ENCODE results near the gene TNFRSF1B. TPM values are rescaled to one million over a fixed set of nuclear protein-coding genes. Genes with fewer than 3 reads are reported as not detected.

TNFRSF1B gene
- 1.3 and 2.9 TPM in 2 replicates for total RNA-seq (2022)
- Bru-seq, nascent RNA, result percentile 27 among the genes with signal in this experiment
- BruChase-seq, experiment 1, labeled RNA remaining after a 6-hour chase, result percentile 17 among the genes with signal in this experiment
- percentile 17 among the genes with signal in this experiment for BruChase-seq, experiment 2, labeled RNA remaining after a 2-hour chase
- long read RNA-seq, partial matches to known transcripts, result 1 of 8 reads
- long read RNA-seq, other reads (novel, unspliced or antisense), result 3 of 8 reads

DNA sequence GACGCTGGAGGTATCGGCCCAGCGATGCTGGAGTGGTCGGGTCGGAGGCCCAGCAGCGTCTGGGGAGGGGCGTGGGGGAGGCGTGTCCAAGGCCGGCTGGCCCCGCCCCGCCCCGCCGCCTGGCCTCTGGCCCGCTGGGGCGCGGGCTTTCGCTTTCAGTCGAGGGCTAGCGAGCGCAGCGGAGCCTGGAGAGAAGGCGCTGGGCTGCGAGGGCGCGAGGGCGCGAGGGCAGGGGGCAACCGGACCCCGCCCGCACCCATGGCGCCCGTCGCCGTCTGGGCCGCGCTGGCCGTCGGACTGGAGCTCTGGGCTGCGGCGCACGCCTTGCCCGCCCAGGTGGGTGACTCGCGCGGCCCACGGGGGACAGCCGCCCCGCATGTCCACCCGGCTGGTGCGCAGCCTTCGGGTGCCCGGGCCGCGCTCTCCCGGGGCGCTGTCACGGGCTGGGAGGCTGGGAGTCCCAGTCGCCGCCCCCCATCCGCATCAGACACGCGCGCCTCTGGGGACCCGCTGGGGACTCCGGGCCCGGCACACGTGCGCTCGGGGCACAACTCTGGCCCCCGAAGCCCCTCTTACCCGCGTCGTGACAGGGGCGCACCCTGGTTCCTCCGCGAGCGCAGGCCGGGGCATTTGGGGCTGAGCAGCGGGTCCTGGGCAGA lies at the start of gene TNFRSF1B:
Gene TNFRSF1B, plus strand, starts transcription at position 158 of the 659 bp plus-strand sequence. Its CDS starts 101 bp downstream, at position 259.
- TF ChIP-seq, protein P1, sequence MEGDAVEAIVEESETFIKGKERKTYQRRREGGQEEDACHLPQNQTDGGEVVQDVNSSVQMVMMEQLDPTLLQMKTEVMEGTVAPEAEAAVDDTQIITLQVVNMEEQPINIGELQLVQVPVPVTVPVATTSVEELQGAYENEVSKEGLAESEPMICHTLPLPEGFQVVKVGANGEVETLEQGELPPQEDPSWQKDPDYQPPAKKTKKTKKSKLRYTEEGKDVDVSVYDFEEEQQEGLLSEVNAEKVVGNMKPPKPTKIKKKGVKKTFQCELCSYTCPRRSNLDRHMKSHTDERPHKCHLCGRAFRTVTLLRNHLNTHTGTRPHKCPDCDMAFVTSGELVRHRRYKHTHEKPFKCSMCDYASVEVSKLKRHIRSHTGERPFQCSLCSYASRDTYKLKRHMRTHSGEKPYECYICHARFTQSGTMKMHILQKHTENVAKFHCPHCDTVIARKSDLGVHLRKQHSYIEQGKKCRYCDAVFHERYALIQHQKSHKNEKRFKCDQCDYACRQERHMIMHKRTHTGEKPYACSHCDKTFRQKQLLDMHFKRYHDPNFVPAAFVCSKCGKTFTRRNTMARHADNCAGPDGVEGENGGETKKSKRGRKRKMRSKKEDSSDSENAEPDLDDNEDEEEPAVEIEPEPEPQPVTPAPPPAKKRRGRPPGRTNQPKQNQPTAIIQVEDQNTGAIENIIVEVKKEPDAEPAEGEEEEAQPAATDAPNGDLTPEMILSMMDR (IDR thresholded peaks at IDR 0.05; ENCODE audit: unreplicated experiment), result no peak
- CTCF ChIA-PET, result no interaction called here
- H3K27ac Mint-ChIP-seq (ENCODE audit: unreplicated experiment), result no peak within 1 kb of the TSS
- no peaks in the 10 kb centered on the region for H3K27me3 Mint-ChIP-seq (ENCODE audit: unreplicated experiment)
- H3K4me3 Mint-ChIP-seq (ENCODE audit: low read depth, unreplicated experiment), result peak within 1 kb of the TSS; percentile 65
- peaks cover 27% of the 10 kb centered on the region for H3K4me1 Mint-ChIP-seq (ENCODE audit: low read depth, unreplicated experiment)
- no TSS peak for BruUV-seq (replicated peaks)
- DNase-seq, result peak; percentile 58
- no peaks in the 10 kb centered on the region for H3K9me3 Mint-ChIP-seq (ENCODE audit: low read depth, unreplicated experiment)
- intact Hi-C loops (cut with micrococcal nuclease; ENCODE audit: unreplicated experiment), result no loop called here
- H3K36me3 Mint-ChIP-seq (ENCODE audit: insufficient read depth, unreplicated experiment), result peaks cover 8% of the 10 kb centered on the region

DNA sequence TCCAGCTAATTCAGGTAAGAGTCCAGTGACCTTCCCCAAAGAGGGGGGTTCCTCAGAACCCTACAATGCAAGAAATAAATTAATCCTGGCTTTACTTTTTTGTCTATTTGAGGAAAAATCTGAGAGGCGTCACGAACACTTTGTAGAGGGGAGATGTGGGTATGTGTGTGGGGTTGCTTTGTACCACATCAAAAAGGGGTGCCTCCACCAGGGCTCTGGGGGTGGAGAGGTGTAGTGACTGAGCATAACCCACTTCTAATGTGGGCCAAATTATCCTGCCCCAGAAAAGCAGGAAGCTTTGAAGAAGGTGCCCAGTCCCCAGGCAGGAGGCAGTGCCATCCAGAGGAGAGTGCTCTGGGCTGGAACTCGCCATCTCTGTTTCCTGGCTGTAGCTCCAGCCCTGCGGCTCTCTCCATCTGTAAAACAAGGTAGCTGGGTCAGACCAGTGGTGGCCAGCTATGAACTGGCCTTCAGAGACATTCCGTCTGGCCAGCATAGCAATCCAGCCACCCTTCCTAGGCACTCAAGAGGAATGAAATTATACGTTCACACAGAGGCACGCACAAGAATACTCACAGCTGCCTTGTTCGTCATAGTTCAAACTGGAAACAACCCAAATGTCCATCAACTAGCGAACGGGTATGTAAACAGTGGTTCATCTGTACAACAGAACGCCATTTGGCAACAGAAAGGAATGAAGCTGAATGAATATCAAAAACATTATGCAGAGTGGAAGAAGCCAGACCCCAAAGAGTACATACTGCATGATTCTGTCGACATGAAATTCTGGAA lies 45.4 kb upstream of the TNFRSF1B start:
- TF ChIP-seq, protein P1 (IDR thresholded peaks at IDR 0.05; ENCODE audit: unreplicated experiment), result no peak

DNA sequence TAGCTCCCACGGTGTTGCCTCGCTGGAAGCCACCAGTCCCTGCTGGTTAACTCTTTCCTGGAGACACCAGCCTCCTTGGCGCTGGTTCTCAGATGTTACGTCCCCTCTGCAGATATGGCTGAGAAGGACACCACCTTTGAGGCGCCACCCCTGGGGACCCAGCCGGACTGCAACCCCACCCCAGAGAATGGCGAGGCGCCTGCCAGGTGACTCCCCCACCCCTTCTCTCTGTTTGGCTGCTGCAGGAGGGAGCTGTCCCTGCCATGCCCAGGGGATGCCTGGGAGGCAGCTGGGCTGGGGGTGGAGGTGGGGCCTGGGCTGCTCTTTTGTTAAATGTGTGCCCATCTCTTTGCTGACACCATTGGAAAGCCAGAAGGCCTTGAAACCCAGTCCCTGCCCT lies 43.6 kb upstream of the TNFRSF1B start:
- DNase-seq, result no peak
- peaks cover 12% of the 10 kb centered on the region for H3K4me1 Mint-ChIP-seq (ENCODE audit: low read depth, unreplicated experiment)
- peaks cover 3% of the 10 kb centered on the region for H3K9me3 Mint-ChIP-seq (ENCODE audit: low read depth, unreplicated experiment)
- H3K27me3 Mint-ChIP-seq (ENCODE audit: unreplicated experiment), result peaks cover 37% of the 10 kb centered on the region
- no peak overlapping the region for H3K4me3 Mint-ChIP-seq (ENCODE audit: low read depth, unreplicated experiment)
- BruUV-seq (replicated peaks), result no TSS peak
- TF ChIP-seq, protein P1 (IDR thresholded peaks at IDR 0.05; ENCODE audit: unreplicated experiment), result no peak
- CTCF ChIA-PET, result no interaction called here
- H3K27ac Mint-ChIP-seq (ENCODE audit: unreplicated experiment), result no peak overlapping the region
- intact Hi-C loops (cut with micrococcal nuclease; ENCODE audit: unreplicated experiment), result no loop called here
- no peaks in the 10 kb centered on the region for H3K36me3 Mint-ChIP-seq (ENCODE audit: insufficient read depth, unreplicated experiment)

More for the DNA sequence above, 45.4 kb upstream of the TNFRSF1B start:
- Mint-ChIP-seq H3K27me3 (ENCODE audit: unreplicated experiment) (peaks cover 37% of the 10 kb centered on the region), H3K27ac (ENCODE audit: unreplicated experiment) (no peak overlapping the region), H3K9me3 (ENCODE audit: low read depth, unreplicated experiment) (peaks cover 3% of the 10 kb centered on the region), H3K4me3 (ENCODE audit: low read depth, unreplicated experiment) (no peak overlapping the region), H3K4me1 (ENCODE audit: low read depth, unreplicated experiment) (peaks cover 12% of the 10 kb centered on the region), H3K36me3 (ENCODE audit: insufficient read depth, unreplicated experiment) (no peaks in the 10 kb centered on the region)
- no peak for DNase-seq
- intact Hi-C loops (cut with micrococcal nuclease; ENCODE audit: unreplicated experiment), result no loop called here
- BruUV-seq (replicated peaks), result no TSS peak
- CTCF ChIA-PET, result interaction anchor here (0.5 kb wide), 1 partner anchor 42 kb away, joined by 3 read pairs; no protein-coding TSS in a partner anchor

DNA sequence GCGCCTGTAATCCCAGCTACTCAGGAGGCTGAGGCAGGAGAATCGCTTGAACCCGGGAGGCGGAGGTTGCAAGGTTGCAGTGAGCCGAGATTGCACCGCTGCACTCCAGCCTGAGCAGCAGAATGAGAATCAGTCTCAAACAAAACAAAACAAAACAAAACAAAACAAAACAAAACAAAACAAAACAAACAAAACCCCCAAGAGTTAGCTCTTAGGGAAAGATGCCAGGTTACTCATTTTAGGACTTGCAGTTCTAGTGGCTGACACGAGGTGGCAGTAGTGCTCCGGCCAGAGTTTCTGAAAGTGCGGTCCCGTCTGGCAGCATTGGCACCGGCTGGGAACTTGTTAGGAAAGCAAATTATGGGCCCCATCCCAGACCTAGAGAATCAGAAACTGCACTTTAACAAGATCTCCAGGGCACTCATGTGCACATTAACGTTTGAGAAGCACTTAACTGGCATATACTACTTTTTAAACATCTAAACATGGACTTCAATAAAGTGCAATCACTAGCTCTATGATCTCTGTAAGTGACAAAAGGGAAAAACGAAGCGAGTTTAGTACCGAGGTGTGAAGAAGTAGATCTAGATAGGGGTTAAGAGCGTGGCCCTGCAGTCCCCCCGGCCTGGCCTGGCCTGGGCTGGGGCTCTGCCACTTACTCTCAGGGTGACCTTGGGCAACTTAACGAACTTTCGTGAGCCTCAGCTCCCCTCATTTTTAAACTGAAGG lies 41.9 kb upstream of the TNFRSF1B start:
- Mint-ChIP-seq H3K4me1 (ENCODE audit: low read depth, unreplicated experiment) (peaks cover 12% of the 10 kb centered on the region), H3K27ac (ENCODE audit: unreplicated experiment) (no peak overlapping the region), H3K9me3 (ENCODE audit: low read depth, unreplicated experiment) (peaks cover 3% of the 10 kb centered on the region), H3K36me3 (ENCODE audit: insufficient read depth, unreplicated experiment) (no peaks in the 10 kb centered on the region), H3K4me3 (ENCODE audit: low read depth, unreplicated experiment) (no peak overlapping the region), H3K27me3 (ENCODE audit: unreplicated experiment) (peaks cover 33% of the 10 kb centered on the region)
- BruUV-seq (replicated peaks), result no TSS peak
- intact Hi-C loops (cut with micrococcal nuclease; ENCODE audit: unreplicated experiment), result loop anchor here (1.0 kb wide), 1 partner anchor 84 kb away; no protein-coding TSS in a partner anchor
- TF ChIP-seq, protein P1 (IDR thresholded peaks at IDR 0.05; ENCODE audit: unreplicated experiment), result peak; percentile 88
- CTCF ChIA-PET, result interaction anchor here (0.5 to 1.9 kb wide), 10 partner anchors 22 to 131 kb away, joined by 3 to 18 read pairs (median 4); no protein-coding TSS in a partner anchor
- peak; percentile 71 for DNase-seq

Measured in Calu3 (cell line).